Measurements from ENCODE around the gene SERINC5. TPM values are rescaled to one million over a fixed set of nuclear protein-coding genes. Genes with fewer than 3 reads are reported as not detected.
"Not testable (repeated sequence)": the region's sequence is repeated elsewhere in the genome, so short reads cannot be mapped to it uniquely, and the experiment has no call there.

Gene SERINC5
- total and polyA plus RNA-seq, 2 of the 4 experiments (the other 2 are of a cell fraction), result 5.0 to 8.1 TPM

DNA sequence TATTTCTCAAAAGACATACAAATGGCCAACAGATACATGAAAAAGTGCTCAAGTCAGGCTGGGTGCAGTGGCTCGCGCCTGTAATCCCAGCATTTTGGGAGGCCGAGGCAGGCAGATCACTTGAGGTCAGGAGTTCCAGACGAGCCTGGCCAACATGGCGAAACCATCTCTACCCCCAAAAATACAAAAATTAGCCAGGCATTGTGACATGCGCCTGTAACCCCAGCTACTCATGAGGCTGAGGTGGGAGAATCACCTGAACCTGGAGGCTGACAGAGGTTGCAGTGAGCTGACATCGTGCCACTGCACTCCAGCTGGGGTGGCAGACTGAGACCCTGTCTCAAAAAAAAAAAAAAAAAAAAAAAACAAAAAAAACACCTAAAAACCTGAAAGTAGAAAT is 119.0 kb downstream of the SERINC5 start:
- 100% methylated on average over 4 of the region's 7 CpGs; no CpG with 5 or more reads in 1 of the 2 experiments for WGBS, 2 experiments (ENCODE audit: extremely low coverage in 2 of 2, insufficient read length in 1 of 2)

More for the DNA sequence above, 119.0 kb downstream of the SERINC5 start:
- H3K9ac ChIP-seq (ENCODE audit: low read depth, low read length); H2AK5ac ChIP-seq (ENCODE audit: low read depth, low read length); BruUV-seq (replicated peaks); H3K4me3 ChIP-seq (ENCODE audit: insufficient read depth, low read depth, low read length); POLR2A ChIA-PET (ENCODE audit: unreplicated experiment); H3K4me2 ChIP-seq (ENCODE audit: low read depth, low read length); H2AFZ ChIP-seq (replicated peaks; ENCODE audit: low read length, poor library complexity); H3K18ac ChIP-seq (ENCODE audit: low read depth, low read length); H4K8ac ChIP-seq (ENCODE audit: low read depth in 2 of 2, low read length in 2 of 2); H2BK20ac ChIP-seq (ENCODE audit: low read depth, low read length); H4K5ac ChIP-seq (ENCODE audit: low read depth, low read length); H3K79me1 ChIP-seq (ENCODE audit: low read depth in 1 of 2, low read length in 2 of 2); dilution Hi-C loops (cut with HindIII; ENCODE audit: low sequenced_read_pairs, unreplicated experiment); H3K4ac ChIP-seq (ENCODE audit: low read depth, low read length); H3K14ac ChIP-seq (replicated peaks; ENCODE audit: low read depth, low read length); H3K36me3 ChIP-seq (ENCODE audit: control insufficient read depth, insufficient read depth, low read length); H3K27me3 ChIP-seq (ENCODE audit: control insufficient read depth, insufficient read depth, low read length); H2BK5ac ChIP-seq (ENCODE audit: low read depth, low read length, poor library complexity, severe bottlenecking); in situ Hi-C loops (cut with MboI; ENCODE audit: low sequenced_read_pairs); H3K27ac ChIP-seq (ENCODE audit: insufficient read depth, low read length); H2BK120ac ChIP-seq (ENCODE audit: low read depth, low read length); intact Hi-C loops (cut with micrococcal nuclease); H3K9me3 ChIP-seq (ENCODE audit: control insufficient read depth, insufficient read depth, low read length); H3K9me1 ChIP-seq (ENCODE audit: insufficient read depth, low read length); H4K91ac ChIP-seq (ENCODE audit: insufficient read depth, low read depth, low read length); H4K20me1 ChIP-seq (ENCODE audit: insufficient read depth, low read length); H3K4me1 ChIP-seq (ENCODE audit: control insufficient read depth, insufficient read depth, low read length); H3K56ac ChIP-seq (ENCODE audit: extremely low read depth, insufficient read depth, low read length); CTCF ChIA-PET; DNase-seq; ATAC-seq (ENCODE audit: low read depth); H2BK15ac ChIP-seq (ENCODE audit: low read depth, low read length); H3K23ac ChIP-seq (ENCODE audit: low read depth, low read length); H2AK9ac ChIP-seq (replicated peaks; ENCODE audit: low read depth, low read length, poor library complexity): not testable (repeated sequence)
